OCI-LY3 (cell line): ENCODE measurements around the gene STARD4.

Experiments
- H2AFZ ChIP-seq: fragments of 200-600, 300-600 bp; shearing (Covaris generic); 2 replicates; pipeline ENCODE4 v1.6.0; 2014; ENCODE audit warnings: antibody characterized with exemption, low read depth, low read length
- H3K27ac ChIP-seq: fragments of 200-600, 300-600 bp; sonication (generic); 2 replicates; pipeline ENCODE4 v1.5.1; 2014; ENCODE audit warnings: mild to moderate bottlenecking, low read length, moderate library complexity, mixed read lengths
- H3K27me3 ChIP-seq: fragments of 200-600, 300-600 bp; sonication (generic); 2 replicates; pipeline ENCODE4 v1.6.1; 2014; ENCODE audit warnings: low read depth, low read length, mixed read lengths
- H3K36me3 ChIP-seq: fragments of 200-600, 300-600 bp; sonication (generic); replicated peaks from 2 replicates; pipeline ENCODE3; 2014; ENCODE audit warnings: low read depth, low read length, mixed read lengths
- H3K4me1 ChIP-seq: fragments of 300-600, 200-600 bp; sonication (generic); 2 replicates; pipeline ENCODE4 v1.6.1; 2014; ENCODE audit warnings: low read length, mixed read lengths
- H3K4me2 ChIP-seq: fragments of 200-600, 300-600 bp; sonication (generic); 2 replicates; pipeline ENCODE4 v1.6.1; 2014; ENCODE audit warnings: low read length, mixed read lengths
- H3K4me3 ChIP-seq: fragments of 300-600, 200-600 bp; sonication (generic); 2 replicates; pipeline ENCODE4 v1.5.1; 2014; ENCODE audit warnings: antibody characterized with exemption, mild to moderate bottlenecking, low read length, moderate library complexity
- H3K79me2 ChIP-seq: fragments of 300-600, 200-600 bp; shearing (Covaris generic); 2 replicates; pipeline ENCODE4 v1.6.1; 2014; ENCODE audit warnings: mild to moderate bottlenecking, low read length, mixed read lengths
- H3K9ac ChIP-seq: fragments of 300-600, 200-600 bp; shearing (Covaris generic); 2 replicates; pipeline ENCODE4 v1.6.0; 2014; ENCODE audit warnings: mild to moderate bottlenecking, low read length, moderate library complexity
- H3K9me3 ChIP-seq: fragments of 200-600, 300-600 bp; shearing (Covaris generic); 2 replicates; pipeline ENCODE4 v1.6.1; 2014; ENCODE audit warnings: low read length, mixed read lengths; ENCODE audit not compliant: insufficient read depth
- H4K20me1 ChIP-seq: fragments of 200-600, 300-600 bp; sonication (generic); 2 replicates; pipeline ENCODE4 v1.6.1; 2016; ENCODE audit warnings: low read length, mixed read lengths; ENCODE audit not compliant: insufficient read depth
- EZH2phosphoT487 ChIP-seq: fragments of 200-600 bp; shearing (Covaris generic); IDR thresholded peaks from 2 replicates; pipeline ENCODE4 v1.6.1; 2018; ENCODE audit warnings: antibody characterized with exemption, mixed run types, low read depth
- TF ChIP-seq, protein P1 (sequence below): fragments of 200-600, 300-600 bp; sonication (generic); IDR thresholded peaks from 2 replicates; pipeline ENCODE4 v1.5.1; 2014; ENCODE audit warnings: antibody characterized with exemption, low read length, low read depth

STARD4 gene

DNA sequence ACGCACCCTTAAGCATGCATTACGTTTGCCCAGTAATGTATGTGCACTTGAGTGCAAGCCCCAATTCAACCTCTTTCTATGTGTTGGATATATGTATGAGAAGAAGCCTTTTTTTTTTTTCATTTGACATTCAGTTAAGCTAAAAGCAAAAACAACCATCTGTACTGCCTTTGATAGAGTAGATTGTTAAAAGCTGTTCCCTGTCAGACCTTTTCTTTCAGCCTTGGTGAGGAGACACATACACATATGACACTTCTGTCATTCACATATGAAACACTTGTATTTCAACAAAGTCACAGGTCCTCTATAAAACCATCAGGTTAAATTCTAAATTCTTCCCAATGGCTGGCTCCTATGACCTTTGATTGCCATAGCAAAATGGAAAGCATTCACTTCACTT lies 40.2 kb upstream of the STARD4 start:
- no peak overlapping the region for H3K9ac ChIP-seq
- H3K36me3 ChIP-seq = no peaks in the 10 kb centered on the region
- no peak overlapping the region for H3K27ac ChIP-seq
- H3K79me2 ChIP-seq = no peaks in the 10 kb centered on the region
- H3K9me3 ChIP-seq = no peaks in the 10 kb centered on the region
- H3K4me2 ChIP-seq = no peak overlapping the region
- H4K20me1 ChIP-seq = no peaks in the 10 kb centered on the region
- H2AFZ ChIP-seq = no peak overlapping the region
- no peaks in the 10 kb centered on the region for H3K27me3 ChIP-seq
- H3K4me1 ChIP-seq = peaks cover 3% of the 10 kb centered on the region; the same call in 1 of the 2 replicates
- TF ChIP-seq, protein P1, sequence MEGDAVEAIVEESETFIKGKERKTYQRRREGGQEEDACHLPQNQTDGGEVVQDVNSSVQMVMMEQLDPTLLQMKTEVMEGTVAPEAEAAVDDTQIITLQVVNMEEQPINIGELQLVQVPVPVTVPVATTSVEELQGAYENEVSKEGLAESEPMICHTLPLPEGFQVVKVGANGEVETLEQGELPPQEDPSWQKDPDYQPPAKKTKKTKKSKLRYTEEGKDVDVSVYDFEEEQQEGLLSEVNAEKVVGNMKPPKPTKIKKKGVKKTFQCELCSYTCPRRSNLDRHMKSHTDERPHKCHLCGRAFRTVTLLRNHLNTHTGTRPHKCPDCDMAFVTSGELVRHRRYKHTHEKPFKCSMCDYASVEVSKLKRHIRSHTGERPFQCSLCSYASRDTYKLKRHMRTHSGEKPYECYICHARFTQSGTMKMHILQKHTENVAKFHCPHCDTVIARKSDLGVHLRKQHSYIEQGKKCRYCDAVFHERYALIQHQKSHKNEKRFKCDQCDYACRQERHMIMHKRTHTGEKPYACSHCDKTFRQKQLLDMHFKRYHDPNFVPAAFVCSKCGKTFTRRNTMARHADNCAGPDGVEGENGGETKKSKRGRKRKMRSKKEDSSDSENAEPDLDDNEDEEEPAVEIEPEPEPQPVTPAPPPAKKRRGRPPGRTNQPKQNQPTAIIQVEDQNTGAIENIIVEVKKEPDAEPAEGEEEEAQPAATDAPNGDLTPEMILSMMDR = no peak
- no peak for TF ChIP-seq EZH2phosphoT487
- H3K4me3 ChIP-seq = no peak overlapping the region

- H3K9ac ChIP-seq = no peak overlapping the region
- no peak for TF ChIP-seq EZH2phosphoT487
- TF ChIP-seq, protein P1 = no peak
- H3K4me2 ChIP-seq = no peak overlapping the region
Measured at GRCh38 chr5:111551569-111552275, 39.4 kb upstream of the STARD4 start.

GRCh38 chr5:111551161-111551560 lies 38.8 kb upstream of the STARD4 start:
- Histone ChIP-seq H3K27me3 (no peaks in the 10 kb centered on the region), H3K9ac (no peak overlapping the region), H3K4me3 (no peak overlapping the region), H3K4me1 (peaks cover 3% of the 10 kb centered on the region; the same call in 1 of the 2 replicates), H3K79me2 (no peaks in the 10 kb centered on the region), H3K36me3 (no peaks in the 10 kb centered on the region), H3K9me3 (no peaks in the 10 kb centered on the region), H3K27ac (no peak overlapping the region), H2AFZ (no peak overlapping the region), H3K4me2 (0 out of 2 replicates have a peak overlapping the region, but pooled peaks have one; percentile 50), H4K20me1 (no peaks in the 10 kb centered on the region)
- TF ChIP-seq, protein P1 = no peak
- TF ChIP-seq EZH2phosphoT487 = no peak

More at GRCh38 chr5:111551569-111552275, 39.4 kb upstream of the STARD4 start:
- Histone ChIP-seq H2AFZ (no peak overlapping the region), H3K27ac (no peak overlapping the region), H3K36me3 (no peaks in the 10 kb centered on the region), H3K4me3 (no peak overlapping the region), H3K79me2 (no peaks in the 10 kb centered on the region), H3K4me1 (peaks cover 3% of the 10 kb centered on the region; the same call in 1 of the 2 replicates), H4K20me1 (no peaks in the 10 kb centered on the region), H3K9me3 (no peaks in the 10 kb centered on the region), H3K27me3 (no peaks in the 10 kb centered on the region)

DNA sequence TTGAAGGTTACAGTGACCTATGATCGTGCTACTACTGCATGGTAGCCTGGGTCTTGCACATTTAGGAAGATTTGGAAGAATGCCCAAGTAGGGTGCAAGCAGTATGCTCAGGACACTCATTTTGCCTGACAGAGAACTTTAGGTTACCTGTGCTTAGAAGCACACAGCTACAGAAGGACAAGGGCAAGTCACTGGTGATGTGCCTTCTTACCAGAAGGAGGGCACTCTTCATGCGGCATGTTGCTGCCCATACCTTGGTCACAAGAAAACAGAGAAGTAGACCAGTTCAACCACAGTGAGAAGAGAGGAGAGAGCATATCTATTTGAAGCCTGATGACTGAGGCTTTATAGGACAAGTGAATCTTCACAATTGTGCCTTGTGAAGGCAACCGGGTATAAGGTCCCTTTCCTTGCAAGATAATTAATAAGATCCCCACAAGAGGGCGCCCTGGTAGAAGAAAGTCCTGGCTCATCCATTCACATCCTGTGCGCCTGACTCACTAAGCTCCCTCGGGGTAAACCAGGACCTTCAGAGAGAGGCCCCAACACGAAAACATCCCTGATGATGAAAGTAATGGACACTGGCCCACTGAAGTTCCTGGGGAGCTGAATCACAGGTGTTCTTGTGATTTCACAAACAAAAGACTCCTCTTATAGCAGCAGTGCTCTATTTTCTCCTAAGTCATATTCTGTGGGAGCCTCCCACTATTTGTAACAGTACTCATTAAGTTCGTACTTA lies 38.1 kb upstream of the STARD4 start:
- no peak for TF ChIP-seq EZH2phosphoT487
- TF ChIP-seq, protein P1 = peak; percentile 64
- H4K20me1 ChIP-seq = no peaks in the 10 kb centered on the region
- H3K27ac ChIP-seq = no peak overlapping the region
- H3K9me3 ChIP-seq = no peaks in the 10 kb centered on the region
- H3K27me3 ChIP-seq = no peaks in the 10 kb centered on the region
- H3K4me1 ChIP-seq = peaks cover 3% of the 10 kb centered on the region; the same call in 1 of the 2 replicates
- H2AFZ ChIP-seq = peak overlapping the region; percentile 51; the same call in 1 of the 2 replicates
- peak overlapping the region; percentile 24; the same call in 1 of the 2 replicates for H3K4me3 ChIP-seq
- H3K79me2 ChIP-seq = no peaks in the 10 kb centered on the region
- H3K9ac ChIP-seq = no peak overlapping the region
- H3K36me3 ChIP-seq = no peaks in the 10 kb centered on the region
- peak overlapping the region; percentile 50 for H3K4me2 ChIP-seq
